CD14-positive monocyte (primary cell): Measurements from ENCODE around the gene AK9. TPM values are rescaled to one million over a fixed set of nuclear protein-coding genes. Genes with fewer than 3 reads are reported as not detected.
A peak's percentile ranks its signal among the peaks of the same experiment; 100 is the strongest.

Source experiments
- DNase-seq, 3 donors: peaks; one replicate each; pipeline ENCODE4 v3.0.0-alpha.2; 2011 to 2022
- H2AFZ ChIP-seq: 2 replicates; pipeline ENCODE4 v1.6.0; 2012; ENCODE audit warnings: mild to moderate bottlenecking, low read depth, low read length, inconsistent platforms; ENCODE audit not compliant: insufficient read depth, poor library complexity, severe bottlenecking
- H3K27ac ChIP-seq, 2 donors: 1 replicate in 1 of 2; 2 replicates in 1 of 2; pipeline ENCODE4 v1.5.1; 2012 to 2013; ENCODE audit warnings: low read length in 2 of 2, control low read depth in 1 of 2, inconsistent platforms in 1 of 2, low read depth in 1 of 2, mild to moderate bottlenecking in 1 of 2
- H3K27me3 ChIP-seq, 2 donors: one replicate each; pipeline versions ENCODE4 v1.6.0 to v1.6.1; 2011 to 2013; ENCODE audit warnings: low read length in 2 of 2; ENCODE audit not compliant: control insufficient read depth in 2 of 2, insufficient read depth in 2 of 2
- H3K36me3 ChIP-seq, 2 donors: replicated peaks in 1 of 2; 1 replicate in 1 of 2; 2 replicates in 1 of 2; pipeline versions ENCODE4 v1.5.1 to v1.6.1; 2012 to 2013; ENCODE audit warnings: low read length in 2 of 2, control low read depth in 1 of 2, inconsistent platforms in 1 of 2, mild to moderate bottlenecking in 1 of 2; ENCODE audit not compliant: insufficient read depth in 2 of 2, control insufficient read depth in 1 of 2
- H3K4me1 ChIP-seq, 2 donors: 1 replicate in 1 of 2; 2 replicates in 1 of 2; pipeline versions ENCODE4 v1.5.1 to v1.6.1; 2012 to 2013; ENCODE audit warnings: low read length in 2 of 2, control low read depth in 1 of 2, inconsistent platforms in 1 of 2, mild to moderate bottlenecking in 1 of 2, moderate library complexity in 1 of 2; ENCODE audit not compliant: insufficient read depth in 2 of 2, control insufficient read depth in 1 of 2
- H3K4me2 ChIP-seq: replicated peaks from 2 replicates; pipeline ENCODE3; 2012; ENCODE audit warnings: low read length, moderate library complexity, mild to moderate bottlenecking; ENCODE audit not compliant: poor library complexity, severe bottlenecking; ENCODE audit errors: extremely low read depth
- H3K4me3 ChIP-seq, 3 experiments: fragments of 200-600 bp in 1 of 3; sonication (generic) in 1 of 3; replicated peaks in 1 of 3; 1 replicate in 2 of 3; 2 replicates in 1 of 3; pipeline ENCODE4 v1.5.1; 2011 to 2013; ENCODE audit warnings: low read length in 3 of 3, mild to moderate bottlenecking in 3 of 3, control low read depth in 2 of 3, low read depth in 2 of 3, inconsistent platforms in 1 of 3, moderate library complexity in 1 of 3
- H3K79me2 ChIP-seq: 2 replicates; pipeline ENCODE4 v1.6.0; 2012; ENCODE audit warnings: mild to moderate bottlenecking, control low read depth, inconsistent platforms, low read length, moderate library complexity; ENCODE audit not compliant: insufficient read depth
- H3K9ac ChIP-seq: 2 replicates; pipeline ENCODE4 v1.6.0; 2017; ENCODE audit warnings: low read length, mild to moderate bottlenecking; ENCODE audit not compliant: insufficient read depth, poor library complexity, severe bottlenecking
- H3K9me3 ChIP-seq, 2 donors: replicated peaks in 1 of 2; 1 replicate in 1 of 2; 2 replicates in 1 of 2; pipeline versions ENCODE4 v1.5.1 to v1.6.1; 2012 to 2013; ENCODE audit warnings: low read length in 2 of 2, control low read depth in 1 of 2; ENCODE audit not compliant: control insufficient read depth in 1 of 2, insufficient read depth in 1 of 2
- H4K20me1 ChIP-seq: 2 replicates; pipeline ENCODE4 v1.6.0; 2012; ENCODE audit warnings: mild to moderate bottlenecking, low read length, control low read depth, moderate library complexity; ENCODE audit not compliant: insufficient read depth
- H3K27ac Mint-ChIP-seq, 7 donors: one replicate each; pipeline ENCODE4 v1.8.0; 2020; ENCODE audit warnings: mild to moderate bottlenecking in 7 of 7, mixed read lengths in 7 of 7, moderate library complexity in 6 of 7, inconsistent platforms in 2 of 7
- H3K27me3 Mint-ChIP-seq, 3 donors: one replicate each; pipeline ENCODE4 v1.8.0; 2021 to 2022; ENCODE audit warnings: low read depth in 3 of 3, mild to moderate bottlenecking in 3 of 3, mixed read lengths in 3 of 3, moderate library complexity in 3 of 3, inconsistent platforms in 1 of 3
- H3K36me3 Mint-ChIP-seq, 2 donors: one replicate each; pipeline ENCODE4 v1.8.0; 2020; ENCODE audit warnings: mixed read lengths in 2 of 2, inconsistent platforms in 1 of 2, mild to moderate bottlenecking in 1 of 2
- H3K4me1 Mint-ChIP-seq: one replicate; pipeline ENCODE4 v1.8.0; 2020; ENCODE audit warnings: mild to moderate bottlenecking, mixed read lengths
- H3K4me3 Mint-ChIP-seq, 2 donors: one replicate each; pipeline ENCODE4 v1.8.0; 2020; ENCODE audit warnings: mild to moderate bottlenecking in 2 of 2, mixed read lengths in 2 of 2, moderate library complexity in 1 of 2
- H3K9me3 Mint-ChIP-seq, 7 donors: one replicate each; pipeline ENCODE4 v1.8.0; 2020 to 2022; ENCODE audit warnings: mixed read lengths in 7 of 7, mild to moderate bottlenecking in 6 of 7, moderate library complexity in 6 of 7, inconsistent platforms in 2 of 7
- CTCF ChIP-seq: fragments of 200-600 bp; IDR thresholded peaks from one replicate; pipeline ENCODE4 v1.8.0; 2022; ENCODE audit warnings: antibody characterized with exemption, mild to moderate bottlenecking
- WGBS: methylation state at CpG from one replicate; pipeline ENCODE4 v1.1.5; 2013; ENCODE audit warnings: missing lambda C conversion rate; ENCODE audit not compliant: insufficient coverage; 5-methylcytosine and 5-hydroxymethylcytosine counted together
- intact Hi-C, 2 donors: fragments of 100-400 bp; cut with micrococcal nuclease; formaldehyde crosslinking; loops; one replicate each; pipeline versions ENCODE4 v1.15.0 to v1.15.1; 2023
- polyA plus RNA-seq, 3 donors: library from polyadenylated mRNA; depleted of rRNA in 1 of 3; unstranded in 2 of 3; stranded (reverse) in 1 of 3; fragments of 300-500 nt in 2 of 3; fragments of >200 nt in 1 of 3; fragmentation: Illumina TruSeq in 2 of 3; gene quantifications; 1 replicate in 2 of 3; 2 replicates in 1 of 3; pipeline ENCODE4 v1.2.3, GENCODE V29; 2012 to 2021

Gene AK9
- polyA plus RNA-seq, 3 donors, result 2.6 to 3.1 (median 2.8) TPM

GRCh38 chr6:109527989-109528388, 163.0 kb downstream of the AK9 start:
- no peak overlapping the region for H3K4me3 ChIP-seq
- H3K9me3 ChIP-seq, result peaks cover 0 to 2% of the 10 kb centered on the region in 2 donors
- no peak overlapping the region for H3K27ac Mint-ChIP-seq
- no peak overlapping the region for H2AFZ ChIP-seq
- no peaks in the 10 kb centered on the region for H3K36me3 Mint-ChIP-seq
- intact Hi-C loops, result loop anchor here (5.0 to 10.0 kb wide), 5 partner anchors 174 to 864 kb away; no protein-coding TSS in a partner anchor
- no peak overlapping the region for H3K4me3 Mint-ChIP-seq
- H3K9me3 Mint-ChIP-seq, result peaks cover 5 to 12% (median 7%) of the 10 kb centered on the region in 7 donors
- H3K79me2 ChIP-seq, result no peaks in the 10 kb centered on the region
- no peak for TF ChIP-seq CTCF
- H3K9ac ChIP-seq, result no peak overlapping the region
- no CpG with 5 or more reads among the region's 3 CpGs for WGBS
- H3K4me1 ChIP-seq, result no peaks in the 10 kb centered on the region
- H3K36me3 ChIP-seq, result no peaks in the 10 kb centered on the region
- H3K4me2 ChIP-seq, result no peak overlapping the region
- peaks cover 3% of the 10 kb centered on the region for H3K4me1 Mint-ChIP-seq
- H3K27me3 Mint-ChIP-seq, result peaks cover 0 to 2% (median 0%) of the 10 kb centered on the region in 3 donors
- no peak overlapping the region for H3K27ac ChIP-seq
- DNase-seq, result no peak
- H4K20me1 ChIP-seq, result no peaks in the 10 kb centered on the region
- no peaks in the 10 kb centered on the region for H3K27me3 ChIP-seq

GRCh38 chr6:109526905-109527628, 163.9 kb downstream of the AK9 start:
- Mint-ChIP-seq H3K27ac (peak overlapping the region in 4 of 7 donors; percentile 55 to 81 (median 72)), H3K4me3 (no peak overlapping the region), H3K9me3 (peaks cover 5 to 12% (median 7%) of the 10 kb centered on the region in 7 donors), H3K27me3 (peaks cover 0 to 2% (median 0%) of the 10 kb centered on the region in 3 donors), H3K36me3 (peaks cover 0 to 5% of the 10 kb centered on the region in 2 donors), H3K4me1 (peaks cover 3% of the 10 kb centered on the region)
- no peak overlapping the region for H3K9ac ChIP-seq
- no peak overlapping the region for H3K27ac ChIP-seq
- H3K27me3 ChIP-seq, result no peaks in the 10 kb centered on the region
- no peaks in the 10 kb centered on the region for H3K79me2 ChIP-seq
- H4K20me1 ChIP-seq, result no peaks in the 10 kb centered on the region
- H3K4me3 ChIP-seq, result no peak overlapping the region
- DNase-seq, result peak; percentile 44 to 64 (median 57)
- H3K4me2 ChIP-seq, result no peak overlapping the region
- peak; percentile 73 for TF ChIP-seq CTCF
- H2AFZ ChIP-seq, result peak overlapping the region; percentile 9
- intact Hi-C loops, result loop anchor here (5.0 to 10.0 kb wide), 5 partner anchors 175 to 865 kb away; no protein-coding TSS in a partner anchor
- H3K9me3 ChIP-seq, result peaks cover 0 to 2% of the 10 kb centered on the region in 2 donors
- 67% methylated on average over 1 of the region's 7 CpGs for WGBS
- no peaks in the 10 kb centered on the region for H3K36me3 ChIP-seq
- H3K4me1 ChIP-seq, result no peaks in the 10 kb centered on the region
